HepG2 (cell line): ENCODE results near the gene MATK. TPM values are rescaled to one million over a fixed set of nuclear protein-coding genes. Genes with fewer than 3 reads are reported as not detected.
A peak's percentile ranks its signal among the peaks of the same experiment; 100 is the strongest.

ENCODE experiments used
- BCL6 ChIP-seq: IDR thresholded peaks from 2 replicates; pipeline ENCODE4 v1.6.1; 2016; ENCODE audit warnings: missing genetic modification reagents, missing compliant biosample characterization
- CREM ChIP-seq, 2 experiments: sonication (generic) in 1 of 2; formaldehyde crosslinking in 1 of 2; IDR thresholded peaks; 2 replicates each; pipeline versions ENCODE4 v1.4.0 to v1.6.1; 2016 to 2020; ENCODE audit warnings: antibody characterized with exemption in 1 of 2, mild to moderate bottlenecking in 1 of 2, missing genetic modification reagents in 1 of 2
- MYNN ChIP-seq: sonication (generic); formaldehyde crosslinking; IDR thresholded peaks from 2 replicates; pipeline ENCODE4 v1.4.0; 2020; ENCODE audit warnings: mild to moderate bottlenecking, low read depth, missing genetic modification reagents
- SAFB2 ChIP-seq: sonication (generic); formaldehyde crosslinking; IDR thresholded peaks from 2 replicates; pipeline ENCODE4 v1.5.1; 2020; ENCODE audit warnings: missing genetic modification reagents, low read depth, mild to moderate bottlenecking, borderline replicate concordance
- ZNF773 ChIP-seq: sonication (generic); formaldehyde crosslinking; IDR thresholded peaks from 2 replicates; pipeline ENCODE4 v1.4.0; 2020; ENCODE audit warnings: missing genetic modification reagents, borderline replicate concordance
- polyA plus RNA-seq, 8 experiments: library from polyadenylated mRNA; depleted of rRNA in 3 of 8; stranded (reverse) in 7 of 8; unstranded in 1 of 8; fragments of >200 nt; fragmentation: Illumina TruSeq in 4 of 8; extraction: Trizol in 4 of 8; gene quantifications; 2 replicates each; pipeline versions ENCODE4 v1.2.1 to v1.2.3, GENCODE V29; 2011 to 2016; ENCODE audit warnings: low read depth in 4 of 8, missing spikeins in 1 of 8, mixed read lengths in 1 of 8; ENCODE audit not compliant: insufficient read depth in 1 of 8
- total RNA-seq, 5 experiments: library from RNA; depleted of rRNA; stranded (reverse); fragments of >200 nt; fragmentation: Illumina TruSeq; extraction: Trizol; gene quantifications; 2 replicates each; pipeline ENCODE4 v1.2.3, GENCODE V29; 2016; ENCODE audit warnings: low read depth in 1 of 5
- TF ChIP-seq, protein P1 (sequence below): sonication (generic); formaldehyde crosslinking; IDR thresholded peaks from 2 replicates; pipeline ENCODE4 v1.5.0; 2020; ENCODE audit warnings: mild to moderate bottlenecking, missing genetic modification reagents, borderline replicate concordance
- TF ChIP-seq, protein P2 (sequence below): sonication (generic); formaldehyde crosslinking; IDR thresholded peaks from 2 replicates; pipeline ENCODE4 v1.5.0; 2020; ENCODE audit warnings: mild to moderate bottlenecking, missing genetic modification reagents, borderline replicate concordance

The MATK gene
- total and polyA plus RNA-seq, 2 of the 13 experiments (the other 11 are each of a cell fraction or from before 2014, with no cell fraction given), result 0.09 TPM; not detected in 1

DNA sequence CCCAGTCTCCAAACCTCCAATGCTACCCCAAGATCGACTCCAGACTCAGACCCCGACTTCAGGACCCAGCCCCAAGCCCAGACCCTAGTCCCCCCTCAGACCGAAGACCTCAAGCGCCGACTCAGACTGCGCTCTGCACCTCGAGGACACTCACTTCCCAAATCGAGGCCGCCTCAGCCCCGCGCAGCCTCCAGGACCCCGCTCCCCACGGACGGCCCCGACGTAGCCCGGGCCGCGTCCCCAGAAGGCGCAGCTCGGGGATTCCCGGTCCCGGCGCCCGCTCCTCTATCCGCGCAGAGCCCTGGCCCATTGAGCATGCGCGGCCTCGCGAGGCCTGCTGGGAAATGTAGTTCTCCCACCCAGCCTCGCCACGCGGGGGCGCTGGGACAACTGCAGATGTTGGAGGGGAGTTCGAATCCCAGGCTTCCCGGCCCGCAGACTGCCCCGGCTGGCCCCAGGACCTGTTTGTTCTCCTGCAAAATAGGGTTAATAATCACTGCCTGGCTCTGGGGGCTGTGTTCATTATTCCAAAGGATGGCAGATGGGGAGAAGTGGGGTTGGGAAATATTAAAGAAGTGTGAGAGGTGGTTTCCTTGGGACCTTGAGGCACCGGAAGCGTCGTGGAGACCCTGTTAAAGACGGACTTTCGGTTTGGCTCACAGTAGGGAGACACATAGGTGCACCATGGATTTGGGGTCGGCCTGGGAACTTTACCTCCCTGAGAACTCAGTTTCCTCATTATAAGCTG lies 24.6 kb downstream of the MATK start, which contains the start of gene APBA3 (continued):
- TF ChIP-seq, protein P1, sequence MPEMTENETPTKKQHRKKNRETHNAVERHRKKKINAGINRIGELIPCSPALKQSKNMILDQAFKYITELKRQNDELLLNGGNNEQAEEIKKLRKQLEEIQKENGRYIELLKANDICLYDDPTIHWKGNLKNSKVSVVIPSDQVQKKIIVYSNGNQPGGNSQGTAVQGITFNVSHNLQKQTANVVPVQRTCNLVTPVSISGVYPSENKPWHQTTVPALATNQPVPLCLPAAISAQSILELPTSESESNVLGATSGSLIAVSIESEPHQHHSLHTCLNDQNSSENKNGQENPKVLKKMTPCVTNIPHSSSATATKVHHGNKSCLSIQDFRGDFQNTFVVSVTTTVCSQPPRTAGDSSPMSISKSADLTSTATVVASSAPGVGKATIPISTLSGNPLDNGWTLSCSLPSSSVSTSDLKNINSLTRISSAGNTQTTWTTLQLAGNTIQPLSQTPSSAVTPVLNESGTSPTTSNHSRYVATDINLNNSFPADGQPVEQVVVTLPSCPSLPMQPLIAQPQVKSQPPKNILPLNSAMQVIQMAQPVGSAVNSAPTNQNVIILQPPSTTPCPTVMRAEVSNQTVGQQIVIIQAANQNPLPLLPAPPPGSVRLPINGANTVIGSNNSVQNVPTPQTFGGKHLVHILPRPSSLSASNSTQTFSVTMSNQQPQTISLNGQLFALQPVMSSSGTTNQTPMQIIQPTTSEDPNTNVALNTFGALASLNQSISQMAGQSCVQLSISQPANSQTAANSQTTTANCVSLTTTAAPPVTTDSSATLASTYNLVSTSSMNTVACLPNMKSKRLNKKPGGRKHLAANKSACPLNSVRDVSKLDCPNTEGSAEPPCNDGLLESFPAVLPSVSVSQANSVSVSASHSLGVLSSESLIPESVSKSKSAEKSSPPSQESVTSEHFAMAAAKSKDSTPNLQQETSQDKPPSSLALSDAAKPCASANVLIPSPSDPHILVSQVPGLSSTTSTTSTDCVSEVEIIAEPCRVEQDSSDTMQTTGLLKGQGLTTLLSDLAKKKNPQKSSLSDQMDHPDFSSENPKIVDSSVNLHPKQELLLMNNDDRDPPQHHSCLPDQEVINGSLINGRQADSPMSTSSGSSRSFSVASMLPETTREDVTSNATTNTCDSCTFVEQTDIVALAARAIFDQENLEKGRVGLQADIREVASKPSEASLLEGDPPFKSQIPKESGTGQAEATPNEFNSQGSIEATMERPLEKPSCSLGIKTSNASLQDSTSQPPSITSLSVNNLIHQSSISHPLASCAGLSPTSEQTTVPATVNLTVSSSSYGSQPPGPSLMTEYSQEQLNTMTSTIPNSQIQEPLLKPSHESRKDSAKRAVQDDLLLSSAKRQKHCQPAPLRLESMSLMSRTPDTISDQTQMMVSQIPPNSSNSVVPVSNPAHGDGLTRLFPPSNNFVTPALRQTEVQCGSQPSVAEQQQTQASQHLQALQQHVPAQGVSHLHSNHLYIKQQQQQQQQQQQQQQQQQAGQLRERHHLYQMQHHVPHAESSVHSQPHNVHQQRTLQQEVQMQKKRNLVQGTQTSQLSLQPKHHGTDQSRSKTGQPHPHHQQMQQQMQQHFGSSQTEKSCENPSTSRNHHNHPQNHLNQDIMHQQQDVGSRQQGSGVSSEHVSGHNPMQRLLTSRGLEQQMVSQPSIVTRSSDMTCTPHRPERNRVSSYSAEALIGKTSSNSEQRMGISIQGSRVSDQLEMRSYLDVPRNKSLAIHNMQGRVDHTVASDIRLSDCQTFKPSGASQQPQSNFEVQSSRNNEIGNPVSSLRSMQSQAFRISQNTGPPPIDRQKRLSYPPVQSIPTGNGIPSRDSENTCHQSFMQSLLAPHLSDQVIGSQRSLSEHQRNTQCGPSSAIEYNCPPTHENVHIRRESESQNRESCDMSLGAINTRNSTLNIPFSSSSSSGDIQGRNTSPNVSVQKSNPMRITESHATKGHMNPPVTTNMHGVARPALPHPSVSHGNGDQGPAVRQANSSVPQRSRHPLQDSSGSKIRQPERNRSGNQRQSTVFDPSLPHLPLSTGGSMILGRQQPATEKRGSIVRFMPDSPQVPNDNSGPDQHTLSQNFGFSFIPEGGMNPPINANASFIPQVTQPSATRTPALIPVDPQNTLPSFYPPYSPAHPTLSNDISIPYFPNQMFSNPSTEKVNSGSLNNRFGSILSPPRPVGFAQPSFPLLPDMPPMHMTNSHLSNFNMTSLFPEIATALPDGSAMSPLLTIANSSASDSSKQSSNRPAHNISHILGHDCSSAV (CRISPR knock-in tag), result 0 out of 2 replicates have a peak, but pooled peaks have one; percentile 86
- TF ChIP-seq MYNN (CRISPR knock-in tag), result peak; percentile 35; the same call in 1 of the 2 replicates
- peak; percentile 29; the same call in 1 of the 2 replicates for TF ChIP-seq BCL6
- TF ChIP-seq, protein P2, sequence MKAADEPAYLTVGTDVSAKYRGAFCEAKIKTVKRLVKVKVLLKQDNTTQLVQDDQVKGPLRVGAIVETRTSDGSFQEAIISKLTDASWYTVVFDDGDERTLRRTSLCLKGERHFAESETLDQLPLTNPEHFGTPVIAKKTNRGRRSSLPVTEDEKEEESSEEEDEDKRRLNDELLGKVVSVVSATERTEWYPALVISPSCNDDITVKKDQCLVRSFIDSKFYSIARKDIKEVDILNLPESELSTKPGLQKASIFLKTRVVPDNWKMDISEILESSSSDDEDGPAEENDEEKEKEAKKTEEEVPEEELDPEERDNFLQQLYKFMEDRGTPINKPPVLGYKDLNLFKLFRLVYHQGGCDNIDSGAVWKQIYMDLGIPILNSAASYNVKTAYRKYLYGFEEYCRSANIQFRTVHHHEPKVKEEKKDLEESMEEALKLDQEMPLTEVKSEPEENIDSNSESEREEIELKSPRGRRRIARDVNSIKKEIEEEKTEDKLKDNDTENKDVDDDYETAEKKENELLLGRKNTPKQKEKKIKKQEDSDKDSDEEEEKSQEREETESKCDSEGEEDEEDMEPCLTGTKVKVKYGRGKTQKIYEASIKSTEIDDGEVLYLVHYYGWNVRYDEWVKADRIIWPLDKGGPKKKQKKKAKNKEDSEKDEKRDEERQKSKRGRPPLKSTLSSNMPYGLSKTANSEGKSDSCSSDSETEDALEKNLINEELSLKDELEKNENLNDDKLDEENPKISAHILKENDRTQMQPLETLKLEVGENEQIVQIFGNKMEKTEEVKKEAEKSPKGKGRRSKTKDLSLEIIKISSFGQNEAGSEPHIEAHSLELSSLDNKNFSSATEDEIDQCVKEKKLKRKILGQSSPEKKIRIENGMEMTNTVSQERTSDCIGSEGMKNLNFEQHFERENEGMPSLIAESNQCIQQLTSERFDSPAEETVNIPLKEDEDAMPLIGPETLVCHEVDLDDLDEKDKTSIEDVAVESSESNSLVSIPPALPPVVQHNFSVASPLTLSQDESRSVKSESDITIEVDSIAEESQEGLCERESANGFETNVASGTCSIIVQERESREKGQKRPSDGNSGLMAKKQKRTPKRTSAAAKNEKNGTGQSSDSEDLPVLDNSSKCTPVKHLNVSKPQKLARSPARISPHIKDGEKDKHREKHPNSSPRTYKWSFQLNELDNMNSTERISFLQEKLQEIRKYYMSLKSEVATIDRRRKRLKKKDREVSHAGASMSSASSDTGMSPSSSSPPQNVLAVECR (CRISPR knock-in tag), result peak; percentile 87
- TF ChIP-seq CREM (IDR thresholded peaks at IDR 0.05), result peak; percentile 88
- TF ChIP-seq CREM (CRISPR knock-in tag; IDR thresholded peaks at IDR 0.05), result no peak
- TF ChIP-seq SAFB2 (CRISPR knock-in tag), result no peak
- TF ChIP-seq ZNF773 (CRISPR knock-in tag), result peak; percentile 10; the same call in 1 of the 2 replicates
